ENCODE measurements around the gene SHISA5. TPM values are rescaled to one million over a fixed set of nuclear protein-coding genes. Genes with fewer than 3 reads are reported as not detected.
"Not testable (repeated sequence)": the region's sequence is repeated elsewhere in the genome, so short reads cannot be mapped to it uniquely, and the experiment has no call there.

The SHISA5 gene, protein sequence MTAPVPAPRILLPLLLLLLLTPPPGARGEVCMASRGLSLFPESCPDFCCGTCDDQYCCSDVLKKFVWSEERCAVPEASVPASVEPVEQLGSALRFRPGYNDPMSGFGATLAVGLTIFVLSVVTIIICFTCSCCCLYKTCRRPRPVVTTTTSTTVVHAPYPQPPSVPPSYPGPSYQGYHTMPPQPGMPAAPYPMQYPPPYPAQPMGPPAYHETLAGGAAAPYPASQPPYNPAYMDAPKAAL
- total RNA-seq = 218 TPM

DNA sequence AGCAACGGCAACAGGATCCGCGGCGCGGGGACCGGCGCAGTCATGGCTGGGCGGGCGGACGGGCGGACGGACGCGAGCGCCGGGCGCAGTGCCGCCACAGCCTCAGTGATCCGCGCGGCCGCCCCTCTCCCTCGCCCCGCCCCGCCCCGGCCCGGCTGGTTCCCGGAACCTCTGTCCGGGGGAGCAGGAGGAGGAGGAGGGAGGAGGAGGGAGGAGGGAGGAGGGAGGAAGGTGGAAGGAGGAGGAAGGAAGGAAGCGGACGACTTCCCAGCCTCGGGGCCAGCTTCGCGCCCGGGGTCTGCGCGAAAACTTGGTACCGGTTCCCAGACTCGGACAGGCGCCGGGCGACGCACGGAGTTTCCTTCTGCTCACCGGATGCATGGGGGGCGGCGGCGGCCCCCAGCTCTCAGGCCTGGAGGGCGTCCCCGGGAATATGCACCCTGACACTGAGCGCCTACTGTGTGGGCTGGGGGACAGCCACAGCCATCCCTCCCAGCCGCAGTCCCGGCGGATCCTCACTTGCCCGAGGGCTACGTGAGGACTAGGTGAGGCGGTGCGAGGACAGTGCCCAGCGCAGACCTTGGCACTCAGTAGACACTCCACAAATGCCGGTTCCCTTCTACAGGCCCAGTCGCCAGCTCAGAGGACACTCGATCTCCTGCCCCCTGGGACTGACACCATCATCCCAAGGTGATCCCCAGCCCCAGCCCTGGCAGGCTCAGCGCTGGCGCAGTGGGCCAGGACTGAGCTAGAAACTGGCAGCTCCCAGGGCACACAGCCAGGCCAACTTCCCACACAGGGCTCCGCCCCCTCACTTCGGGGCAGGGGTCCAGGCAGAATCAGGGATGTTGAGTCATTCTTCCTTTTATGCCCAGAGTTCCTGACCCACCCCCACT, at the start of gene SHISA5:
SHISA5 (minus strand) TSS at position 124 of the 896 bp plus-strand sequence; CDS start at position 44, 80 bp downstream.
- intact Hi-C loops (cut with DNase I) = loop anchor here (1.0 to 5.0 kb wide), 5 partner anchors 31 to 102 kb away; partner anchors contain the start of gene PFKFB4
- Histone ChIP-seq H3K36me3 (peaks cover 0 to 12% of the 10 kb centered on the region in 2 donors), H3K4me3 (peak within 1 kb of the TSS; percentile 80 to 87), H3K27ac (peak within 1 kb of the TSS; percentile 97 to 98), H3K9me3 (no peaks in the 10 kb centered on the region), H3K27me3 (no peaks in the 10 kb centered on the region), H3K4me1 (peaks cover 0 to 23% of the 10 kb centered on the region in 2 donors)
- DNase-seq (ENCODE audit: low spot score in 2 of 2) = peak; percentile 80 to 96
- TF ChIP-seq, protein P1, sequence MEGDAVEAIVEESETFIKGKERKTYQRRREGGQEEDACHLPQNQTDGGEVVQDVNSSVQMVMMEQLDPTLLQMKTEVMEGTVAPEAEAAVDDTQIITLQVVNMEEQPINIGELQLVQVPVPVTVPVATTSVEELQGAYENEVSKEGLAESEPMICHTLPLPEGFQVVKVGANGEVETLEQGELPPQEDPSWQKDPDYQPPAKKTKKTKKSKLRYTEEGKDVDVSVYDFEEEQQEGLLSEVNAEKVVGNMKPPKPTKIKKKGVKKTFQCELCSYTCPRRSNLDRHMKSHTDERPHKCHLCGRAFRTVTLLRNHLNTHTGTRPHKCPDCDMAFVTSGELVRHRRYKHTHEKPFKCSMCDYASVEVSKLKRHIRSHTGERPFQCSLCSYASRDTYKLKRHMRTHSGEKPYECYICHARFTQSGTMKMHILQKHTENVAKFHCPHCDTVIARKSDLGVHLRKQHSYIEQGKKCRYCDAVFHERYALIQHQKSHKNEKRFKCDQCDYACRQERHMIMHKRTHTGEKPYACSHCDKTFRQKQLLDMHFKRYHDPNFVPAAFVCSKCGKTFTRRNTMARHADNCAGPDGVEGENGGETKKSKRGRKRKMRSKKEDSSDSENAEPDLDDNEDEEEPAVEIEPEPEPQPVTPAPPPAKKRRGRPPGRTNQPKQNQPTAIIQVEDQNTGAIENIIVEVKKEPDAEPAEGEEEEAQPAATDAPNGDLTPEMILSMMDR (IDR thresholded peaks at IDR 0.05) = no peak

DNA sequence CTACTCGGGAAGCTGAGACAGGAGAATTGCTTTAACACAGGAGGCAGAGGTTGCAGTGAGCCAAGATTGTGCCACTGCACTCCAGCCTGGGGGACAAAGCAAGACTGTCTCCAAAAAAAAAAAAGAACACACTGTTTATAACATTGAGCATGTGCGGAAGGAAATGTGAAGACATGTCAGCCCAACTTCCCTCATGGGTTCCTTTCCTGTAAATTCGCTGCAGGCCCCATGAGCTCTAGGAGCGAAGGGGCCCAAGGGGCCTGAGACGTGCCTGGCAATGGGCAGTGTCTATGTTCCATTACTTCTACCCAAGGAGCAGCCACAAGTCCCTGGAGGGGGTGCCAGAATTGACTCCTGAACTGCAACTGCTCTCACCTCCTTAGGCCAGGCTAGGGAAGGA, 49.4 kb upstream of the SHISA5 start:
- DNase-seq (ENCODE audit: low spot score in 2 of 2) = no peak
- Histone ChIP-seq H3K36me3 (peaks cover 0 to 8% of the 10 kb centered on the region in 2 donors), H3K9me3 (no peaks in the 10 kb centered on the region), H3K4me1 (peaks cover 7 to 13% of the 10 kb centered on the region in 2 donors), H3K27ac (no peak overlapping the region), H3K27me3 (no peaks in the 10 kb centered on the region), H3K4me3 (no peak overlapping the region)
- TF ChIP-seq, protein P1 (IDR thresholded peaks at IDR 0.05) = no peak
- intact Hi-C loops (cut with DNase I) = no loop called here

DNA sequence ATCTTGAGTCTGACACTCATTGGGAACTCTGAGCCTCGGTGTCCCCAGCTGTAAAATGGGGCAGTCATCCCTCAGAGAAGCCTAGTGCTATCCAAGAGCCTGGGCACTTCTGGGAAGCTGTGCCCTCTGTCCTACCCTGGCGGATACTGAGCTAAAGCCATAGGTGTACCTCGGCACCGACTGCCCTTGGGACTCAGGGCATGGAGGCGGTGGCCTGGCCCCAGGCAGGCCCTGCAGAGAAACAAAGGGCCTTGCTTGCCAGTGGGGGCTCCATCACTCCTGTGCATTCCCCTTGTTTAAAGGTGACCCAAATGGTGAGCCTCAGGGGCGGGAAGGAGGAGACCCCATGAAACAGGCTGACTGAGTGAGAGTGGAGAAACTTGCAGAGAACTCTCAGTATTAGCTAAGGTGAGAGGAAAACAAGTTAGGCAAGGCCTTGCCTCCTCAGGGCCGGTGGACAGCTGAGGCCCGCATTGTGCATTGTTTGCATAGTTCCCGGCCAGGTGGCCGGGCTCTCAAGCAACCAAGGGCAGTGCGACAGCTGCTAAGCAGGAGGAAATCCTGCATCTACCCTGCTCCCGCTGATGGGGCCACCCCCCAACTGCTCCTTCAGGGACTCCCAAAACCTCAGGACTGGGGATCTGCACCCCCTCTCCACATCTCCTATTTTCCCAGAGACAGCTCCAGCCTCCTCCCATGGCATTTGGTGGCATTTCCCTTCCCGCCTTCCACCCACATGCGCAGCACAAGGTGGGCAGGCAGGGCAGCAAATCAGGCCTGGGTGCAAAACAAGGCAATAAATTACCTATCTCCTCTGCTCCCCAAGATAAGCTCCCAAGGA, 48.4 kb upstream of the SHISA5 start:
- Histone ChIP-seq H3K27ac (no peak overlapping the region), H3K27me3 (no peaks in the 10 kb centered on the region), H3K36me3 (peaks cover 0 to 13% of the 10 kb centered on the region in 2 donors), H3K4me3 (no peak overlapping the region), H3K4me1 (peaks cover 3 to 9% of the 10 kb centered on the region in 2 donors), H3K9me3 (no peaks in the 10 kb centered on the region)
- intact Hi-C loops (cut with DNase I) = no loop called here
- DNase-seq (ENCODE audit: low spot score in 2 of 2) = no peak
- TF ChIP-seq, protein P1 (IDR thresholded peaks at IDR 0.05) = no peak

DNA sequence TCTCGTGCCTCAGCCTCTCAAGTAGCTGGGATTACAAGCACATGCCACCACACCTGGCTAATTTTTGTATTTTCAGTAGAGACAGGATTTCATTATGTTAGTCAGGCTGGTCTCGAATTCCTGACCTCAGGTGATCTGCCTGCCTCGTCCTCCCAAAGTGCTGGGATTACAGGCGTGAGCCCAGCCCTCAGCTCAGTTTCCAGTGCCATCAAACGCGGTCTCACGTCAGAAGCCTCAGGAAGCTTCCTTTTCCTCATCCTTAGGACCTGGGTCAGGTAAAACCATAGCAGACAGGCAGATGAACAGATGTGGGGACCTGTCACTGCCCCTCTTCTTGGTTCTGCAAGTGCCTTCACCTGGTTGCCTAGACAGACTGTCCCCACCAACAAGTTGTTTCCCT, 47.7 kb upstream of the SHISA5 start:
- intact Hi-C loops (cut with DNase I); H3K27ac ChIP-seq; H3K9me3 ChIP-seq; DNase-seq (ENCODE audit: low spot score in 2 of 2); H3K4me1 ChIP-seq; H3K27me3 ChIP-seq; H3K4me3 ChIP-seq: not testable (repeated sequence)
- H3K36me3 ChIP-seq = peaks cover 0 to 16% of the 10 kb centered on the region in 2 donors

DNA sequence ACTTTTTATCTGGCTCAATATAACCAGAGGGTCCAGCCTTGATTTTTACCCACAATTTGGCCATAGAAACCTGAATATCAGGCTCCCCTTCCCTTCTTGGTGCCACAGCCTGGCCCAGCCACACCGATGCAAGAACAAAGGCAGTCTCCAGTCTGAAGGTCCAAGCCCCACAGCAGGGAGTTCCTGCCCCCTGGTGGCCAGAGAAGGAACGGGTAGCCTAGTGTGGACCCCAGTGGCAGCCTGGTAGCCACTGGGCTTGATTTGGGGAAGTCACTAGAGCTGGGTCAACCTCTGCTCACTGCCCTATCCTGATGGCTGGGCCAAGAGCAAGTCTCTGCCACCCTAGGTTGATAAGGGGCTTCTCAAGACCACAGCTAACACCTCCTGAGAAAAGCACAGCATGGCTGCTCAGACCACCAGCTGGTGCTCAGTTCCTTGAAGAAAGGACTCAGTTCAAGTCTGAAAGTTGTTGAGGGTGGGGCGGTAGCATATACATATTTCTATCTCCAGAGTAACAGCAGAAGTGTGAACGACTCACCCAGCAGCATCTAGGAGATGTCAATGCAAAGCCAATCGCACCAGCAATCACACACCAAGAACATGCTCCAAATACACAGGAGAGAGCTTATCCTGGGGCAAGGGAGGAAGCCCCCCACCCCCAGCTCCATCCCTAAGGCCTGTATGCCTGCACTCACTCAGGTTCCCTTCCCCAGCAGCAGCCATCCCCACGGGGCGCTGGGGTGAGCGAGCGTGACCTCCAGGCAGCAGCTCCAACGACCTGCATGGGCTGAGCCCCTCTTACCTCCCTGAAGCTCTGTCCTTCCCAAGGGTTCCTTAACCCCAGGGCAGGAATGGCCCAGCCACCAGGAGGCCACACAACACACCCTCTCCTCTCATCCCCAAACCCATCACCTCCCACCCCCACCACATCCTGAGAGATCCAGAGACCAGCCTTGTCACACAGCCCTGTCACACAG, 45.0 kb upstream of the SHISA5 start:
- Histone ChIP-seq H3K4me1 (no peaks in the 10 kb centered on the region), H3K9me3 (no peaks in the 10 kb centered on the region), H3K27me3 (no peaks in the 10 kb centered on the region), H3K4me3 (no peak overlapping the region), H3K36me3 (peaks cover 0 to 24% of the 10 kb centered on the region in 2 donors), H3K27ac (no peak overlapping the region)
- intact Hi-C loops (cut with DNase I) = loop anchor here (1.0 to 10.0 kb wide), 4 partner anchors 45 to 274 kb away; partner anchors contain the start of gene SHISA5
- TF ChIP-seq, protein P1 (IDR thresholded peaks at IDR 0.05) = peak; percentile 91 to 96 (median 94)
- peak; percentile 46 to 94 for DNase-seq (ENCODE audit: low spot score in 2 of 2)
